Right atrium auricular region (tissue), 2 donors: ENCODE results near the gene MMS19. TPM values are rescaled to one million over a fixed set of nuclear protein-coding genes. Genes with fewer than 3 reads are reported as not detected.

ENCODE experiments used
- DNase-seq: peaks from one replicate; pipeline ENCODE4 v3.0.0-alpha.2; 2019; ENCODE audit warnings: low spot score
- H3K27ac ChIP-seq, 2 donors: fragments of 200-600 bp; sonication (generic); 1 replicate in 1 of 2; 2 replicates in 1 of 2; pipeline ENCODE4 v1.5.1; 2016 to 2019
- H3K27me3 ChIP-seq, 2 donors: fragments of 200-600 bp; sonication (generic); one replicate each; pipeline versions ENCODE4 v1.5.1 to v1.6.0; 2017 to 2019
- H3K36me3 ChIP-seq: fragments of 200-600 bp; sonication (generic); one replicate; pipeline ENCODE4 v1.5.1; 2016
- H3K4me1 ChIP-seq, 2 donors: fragments of 200-600 bp; sonication (generic); one replicate each; pipeline versions ENCODE4 v1.5.1 to v1.6.0; 2017 to 2019
- H3K4me3 ChIP-seq, 2 donors: fragments of 200-600 bp; sonication (generic); 1 replicate in 1 of 2; 2 replicates in 1 of 2; pipeline ENCODE4 v1.5.1; 2017 to 2019; ENCODE audit warnings: mild to moderate bottlenecking in 1 of 2, moderate library complexity in 1 of 2
- H3K9me3 ChIP-seq, 2 donors: fragments of 200-600 bp; sonication (generic); one replicate each; pipeline ENCODE4 v1.5.1; 2019
- total RNA-seq, 2 donors: library from RNA; depleted of rRNA; stranded (reverse); fragments of >200 nt; gene quantifications; one replicate each; pipeline ENCODE4 v1.1.0, GENCODE V29; 2016
- TF ChIP-seq, protein P1 (sequence below), 2 donors: fragments of 200-600 bp; sonication (generic); IDR thresholded peaks; one replicate each; pipeline ENCODE4 v1.5.1; 2019; ENCODE audit warnings: antibody characterized with exemption in 2 of 2

MMS19 gene
- total RNA-seq, 2 donors from 2014 or later = 48.0 to 51.8 TPM

DNA sequence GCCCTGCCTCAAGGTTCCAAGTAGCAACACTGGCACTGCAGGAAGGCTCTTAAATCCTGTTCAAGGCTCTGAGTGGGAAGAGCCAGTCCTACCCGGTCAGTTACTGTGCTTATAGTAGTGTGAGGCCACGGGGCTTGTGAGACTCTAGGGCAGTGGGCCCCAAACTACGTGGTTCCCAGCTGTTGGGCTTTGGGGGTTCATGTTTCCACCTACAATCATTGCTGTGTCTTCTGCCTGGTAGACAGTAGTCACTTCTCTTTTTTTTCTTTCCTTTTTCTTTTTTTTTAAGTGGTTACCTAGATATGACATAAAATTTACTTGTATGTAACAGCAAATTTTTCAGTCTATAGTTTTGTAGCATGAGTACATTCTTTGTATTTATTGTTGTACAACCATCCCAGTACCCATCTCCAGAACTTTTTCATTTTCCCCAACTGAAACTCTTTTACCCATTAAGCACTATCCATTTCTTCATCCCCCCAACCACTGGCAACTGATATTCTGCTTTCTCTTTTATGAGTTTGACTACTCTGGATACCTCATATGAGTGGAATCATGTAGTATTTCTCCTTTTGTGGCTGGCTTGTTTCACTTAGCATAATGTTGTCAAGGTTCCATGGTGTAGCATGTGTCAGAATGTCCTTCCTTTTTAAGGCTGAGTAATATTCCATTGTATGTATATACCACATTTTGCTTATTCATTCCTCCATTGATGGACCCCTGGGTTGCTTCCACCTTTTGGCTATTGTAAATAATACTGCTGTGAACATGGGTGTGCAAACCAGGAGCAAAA lies 8.2 kb upstream of the MMS19 start:
- H3K4me1 ChIP-seq = peaks cover 0 to 8% of the 10 kb centered on the region in 2 donors
- no peaks in the 10 kb centered on the region for H3K9me3 ChIP-seq
- no peak for DNase-seq
- TF ChIP-seq, protein P1, sequence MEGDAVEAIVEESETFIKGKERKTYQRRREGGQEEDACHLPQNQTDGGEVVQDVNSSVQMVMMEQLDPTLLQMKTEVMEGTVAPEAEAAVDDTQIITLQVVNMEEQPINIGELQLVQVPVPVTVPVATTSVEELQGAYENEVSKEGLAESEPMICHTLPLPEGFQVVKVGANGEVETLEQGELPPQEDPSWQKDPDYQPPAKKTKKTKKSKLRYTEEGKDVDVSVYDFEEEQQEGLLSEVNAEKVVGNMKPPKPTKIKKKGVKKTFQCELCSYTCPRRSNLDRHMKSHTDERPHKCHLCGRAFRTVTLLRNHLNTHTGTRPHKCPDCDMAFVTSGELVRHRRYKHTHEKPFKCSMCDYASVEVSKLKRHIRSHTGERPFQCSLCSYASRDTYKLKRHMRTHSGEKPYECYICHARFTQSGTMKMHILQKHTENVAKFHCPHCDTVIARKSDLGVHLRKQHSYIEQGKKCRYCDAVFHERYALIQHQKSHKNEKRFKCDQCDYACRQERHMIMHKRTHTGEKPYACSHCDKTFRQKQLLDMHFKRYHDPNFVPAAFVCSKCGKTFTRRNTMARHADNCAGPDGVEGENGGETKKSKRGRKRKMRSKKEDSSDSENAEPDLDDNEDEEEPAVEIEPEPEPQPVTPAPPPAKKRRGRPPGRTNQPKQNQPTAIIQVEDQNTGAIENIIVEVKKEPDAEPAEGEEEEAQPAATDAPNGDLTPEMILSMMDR (IDR thresholded peaks at IDR 0.05) = no peak
- H3K4me3 ChIP-seq = no peak overlapping the region
- H3K27me3 ChIP-seq = no peaks in the 10 kb centered on the region
- H3K36me3 ChIP-seq = no peaks in the 10 kb centered on the region
- H3K27ac ChIP-seq = no peak overlapping the region

DNA sequence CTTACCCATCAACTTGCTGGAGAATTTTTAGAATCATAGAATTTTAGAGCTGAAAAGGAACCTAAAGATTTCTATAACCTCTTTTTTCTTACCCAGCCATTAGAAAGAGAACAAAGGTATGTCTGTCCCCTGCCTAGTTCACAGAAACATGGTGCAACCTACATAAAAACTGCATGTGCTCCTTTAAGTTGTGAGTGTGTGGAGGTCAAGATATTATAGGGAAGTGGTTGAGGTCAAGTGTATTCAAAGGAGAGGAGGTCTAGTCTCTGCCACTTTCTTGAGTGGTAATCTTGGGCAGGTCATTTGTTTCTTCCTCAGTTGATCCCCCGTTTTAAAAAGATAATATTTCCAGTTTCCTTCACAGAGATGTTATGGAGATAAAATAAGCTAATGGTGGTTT lies 6.9 kb upstream of the MMS19 start:
- DNase-seq = no peak
- no peak overlapping the region for H3K27ac ChIP-seq
- H3K27me3 ChIP-seq = no peaks in the 10 kb centered on the region
- H3K36me3 ChIP-seq = no peaks in the 10 kb centered on the region
- no peak overlapping the region for H3K4me3 ChIP-seq
- H3K9me3 ChIP-seq = no peaks in the 10 kb centered on the region
- TF ChIP-seq, protein P1 (IDR thresholded peaks at IDR 0.05) = no peak
- H3K4me1 ChIP-seq = peaks cover 0 to 19% of the 10 kb centered on the region in 2 donors

DNA sequence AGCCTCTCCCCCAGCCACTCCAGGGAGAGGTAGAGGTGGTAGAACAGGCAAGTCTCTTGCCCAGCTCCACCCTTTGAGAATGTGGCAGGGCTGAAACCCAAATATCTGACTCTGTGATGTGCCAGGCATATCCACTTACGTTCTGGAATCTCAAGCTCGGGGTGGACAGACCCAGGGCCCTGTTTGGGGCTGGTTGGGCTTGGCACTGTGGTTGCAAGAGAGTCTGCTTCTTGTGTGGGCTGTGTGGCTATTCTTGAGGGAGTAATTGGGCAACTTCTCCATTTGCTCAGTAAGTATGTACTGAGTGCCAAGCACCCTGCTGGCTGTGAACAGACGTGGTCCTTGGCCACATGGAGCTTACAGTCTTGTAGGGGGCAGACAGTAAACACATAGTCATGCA lies 5.2 kb upstream of the MMS19 start:
- no peak for DNase-seq
- TF ChIP-seq, protein P1 (IDR thresholded peaks at IDR 0.05) = no peak
- H3K4me3 ChIP-seq = no peak overlapping the region
- no peaks in the 10 kb centered on the region for H3K36me3 ChIP-seq
- no peaks in the 10 kb centered on the region for H3K27me3 ChIP-seq
- H3K27ac ChIP-seq = peak overlapping the region; percentile 0 to 52
- peaks cover 0 to 25% of the 10 kb centered on the region in 2 donors for H3K4me1 ChIP-seq
- H3K9me3 ChIP-seq = no peaks in the 10 kb centered on the region

DNA sequence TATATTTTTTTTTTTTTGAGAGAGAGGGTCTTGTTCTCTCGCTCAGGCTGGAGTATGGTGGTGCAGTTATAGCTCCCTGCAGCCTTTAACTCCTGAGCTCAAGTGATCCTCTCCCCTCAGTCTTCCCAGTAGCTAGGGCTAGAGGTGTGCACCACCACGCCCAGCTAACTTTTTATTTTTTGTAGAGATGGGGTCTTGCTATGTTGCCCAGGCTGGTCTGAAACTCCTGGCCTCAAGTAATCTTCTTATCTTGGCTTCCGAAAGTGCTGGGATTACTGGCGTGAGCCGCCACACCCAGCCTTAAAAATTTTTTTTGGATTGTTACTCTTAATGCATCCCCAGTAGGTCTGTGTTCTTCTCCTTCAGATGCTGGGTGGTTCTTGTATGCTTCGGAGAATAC lies 4.7 kb upstream of the MMS19 start:
- no peaks in the 10 kb centered on the region for H3K9me3 ChIP-seq
- no peaks in the 10 kb centered on the region for H3K36me3 ChIP-seq
- H3K27ac ChIP-seq = peak overlapping the region in 1 of 2 donors; percentile 52
- TF ChIP-seq, protein P1 (IDR thresholded peaks at IDR 0.05) = no peak
- no peak overlapping the region for H3K4me3 ChIP-seq
- H3K4me1 ChIP-seq = peaks cover 0 to 25% of the 10 kb centered on the region in 2 donors
- H3K27me3 ChIP-seq = no peaks in the 10 kb centered on the region
- DNase-seq = peak; percentile 21

DNA sequence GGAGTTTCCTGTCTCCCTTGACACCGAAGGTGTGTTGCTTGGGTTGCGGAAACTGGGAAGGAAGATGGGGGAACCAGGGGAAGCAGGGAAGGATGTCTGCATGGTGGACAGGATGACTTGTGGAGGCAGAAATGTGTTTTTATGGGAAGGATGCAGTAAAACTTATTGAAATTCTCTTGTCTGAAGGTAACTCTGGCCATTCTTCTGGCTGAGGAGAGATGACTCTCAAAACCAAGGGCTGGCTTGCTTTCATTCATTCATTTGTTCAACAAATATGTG lies 2.0 kb upstream of the MMS19 start:
- peaks cover 0 to 38% of the 10 kb centered on the region in 2 donors for H3K4me1 ChIP-seq
- H3K9me3 ChIP-seq = no peaks in the 10 kb centered on the region
- H3K27me3 ChIP-seq = no peaks in the 10 kb centered on the region
- H3K27ac ChIP-seq = peak overlapping the region; percentile 96 to 97
- TF ChIP-seq, protein P1 (IDR thresholded peaks at IDR 0.05) = no peak
- no peaks in the 10 kb centered on the region for H3K36me3 ChIP-seq
- no peak for DNase-seq
- peak overlapping the region; percentile 86 to 88 for H3K4me3 ChIP-seq
